HepG2 (cell line): ENCODE results near the gene USP2. TPM values are rescaled to one million over a fixed set of nuclear protein-coding genes. Genes with fewer than 3 reads are reported as not detected.

ENCODE experiments used
- BRD4 ChIP-seq: sonication (generic); formaldehyde crosslinking; IDR thresholded peaks from 2 replicates; pipeline ENCODE4 v1.4.0; 2020; ENCODE audit warnings: missing genetic modification reagents
- CSRNP2 ChIP-seq: sonication (generic); formaldehyde crosslinking; conservative IDR thresholded peaks from 2 replicates; pipeline ENCODE4 v1.8.0; 2022; ENCODE audit warnings: low read depth, missing genetic modification reagents
- FOSL2 ChIP-seq: sonication (generic); formaldehyde crosslinking; IDR thresholded peaks from 2 replicates; pipeline ENCODE4 v1.4.0; 2020; ENCODE audit warnings: missing genetic modification reagents
- HNRNPLL ChIP-seq: fragments of 200-400 bp; formaldehyde crosslinking; IDR thresholded peaks from 2 replicates; pipeline ENCODE4 v1.6.1; 2017; ENCODE audit warnings: mild to moderate bottlenecking, low read depth, low read length; ENCODE audit not compliant: poor library complexity, severe bottlenecking
- MYNN ChIP-seq: sonication (generic); formaldehyde crosslinking; IDR thresholded peaks from 2 replicates; pipeline ENCODE4 v1.4.0; 2020; ENCODE audit warnings: mild to moderate bottlenecking, low read depth, missing genetic modification reagents
- NFIC ChIP-seq: IDR thresholded peaks from 2 replicates; pipeline ENCODE4 v1.6.1; 2012; ENCODE audit warnings: mild to moderate bottlenecking, low read length, inconsistent platforms
- NFKBIZ ChIP-seq: IDR thresholded peaks from 2 replicates; pipeline ENCODE4 v1.6.1; 2018; ENCODE audit warnings: missing genetic modification reagents, missing compliant biosample characterization
- TBX2 ChIP-seq: sonication (generic); formaldehyde crosslinking; IDR thresholded peaks from 2 replicates; pipeline ENCODE4 v1.5.0; 2020; ENCODE audit warnings: missing genetic modification reagents, mild to moderate bottlenecking, borderline replicate concordance
- ZFP36L2 ChIP-seq: sonication (generic); formaldehyde crosslinking; IDR thresholded peaks from 2 replicates; pipeline ENCODE4 v1.4.0; 2020; ENCODE audit warnings: missing genetic modification reagents
- ZNF335 ChIP-seq: sonication (generic); formaldehyde crosslinking; IDR thresholded peaks from 2 replicates; pipeline ENCODE4 v1.4.0; 2020; ENCODE audit warnings: missing genetic modification reagents
- ZNF383 ChIP-seq: sonication (generic); formaldehyde crosslinking; IDR thresholded peaks from 2 replicates; pipeline ENCODE4 v1.4.0; 2020; ENCODE audit warnings: missing genetic modification reagents, mild to moderate bottlenecking, borderline replicate concordance
- ZNF556 ChIP-seq: sonication (generic); formaldehyde crosslinking; IDR thresholded peaks from 2 replicates; pipeline ENCODE4 v1.4.0; 2020; ENCODE audit warnings: mild to moderate bottlenecking, missing genetic modification reagents, borderline replicate concordance
- ZNF619 ChIP-seq: sonication (generic); formaldehyde crosslinking; IDR thresholded peaks from 2 replicates; pipeline ENCODE4 v1.4.0; 2020; ENCODE audit warnings: mild to moderate bottlenecking, missing genetic modification reagents
- ZNF737 ChIP-seq: sonication (generic); formaldehyde crosslinking; IDR thresholded peaks from 2 replicates; pipeline ENCODE4 v1.5.0; 2020; ENCODE audit warnings: missing genetic modification reagents, mild to moderate bottlenecking, borderline replicate concordance
- ZNF746 ChIP-seq: sonication (generic); formaldehyde crosslinking; IDR thresholded peaks from 2 replicates; pipeline ENCODE4 v1.8.0; 2022; ENCODE audit warnings: mild to moderate bottlenecking, missing genetic modification reagents
- polyA plus RNA-seq, 8 experiments: library from polyadenylated mRNA; depleted of rRNA in 3 of 8; stranded (reverse) in 7 of 8; unstranded in 1 of 8; fragments of >200 nt; fragmentation: Illumina TruSeq in 4 of 8; extraction: Trizol in 4 of 8; gene quantifications; 2 replicates each; pipeline versions ENCODE4 v1.2.1 to v1.2.3, GENCODE V29; 2011 to 2016; ENCODE audit warnings: low read depth in 4 of 8, missing spikeins in 1 of 8, mixed read lengths in 1 of 8; ENCODE audit not compliant: insufficient read depth in 1 of 8
- total RNA-seq, 5 experiments: library from RNA; depleted of rRNA; stranded (reverse); fragments of >200 nt; fragmentation: Illumina TruSeq; extraction: Trizol; gene quantifications; 2 replicates each; pipeline ENCODE4 v1.2.3, GENCODE V29; 2016; ENCODE audit warnings: low read depth in 1 of 5
- TF ChIP-seq, protein P1 (sequence below), 2 experiments: sonication (generic) in 1 of 2; formaldehyde crosslinking in 1 of 2; IDR thresholded peaks; 2 replicates each; pipeline versions ENCODE4 v1.6.1 to v1.9.0; 2014 to 2022; ENCODE audit warnings: antibody characterized with exemption in 1 of 2, borderline replicate concordance in 1 of 2, inconsistent platforms in 1 of 2, low read depth in 1 of 2, missing genetic modification reagents in 1 of 2
- TF ChIP-seq, protein P2 (sequence below): sonication (generic); formaldehyde crosslinking; IDR thresholded peaks from 2 replicates; pipeline ENCODE4 v1.5.0; 2020; ENCODE audit warnings: missing genetic modification reagents, mild to moderate bottlenecking, borderline replicate concordance
- TF ChIP-seq, protein P3 (sequence below): sonication (generic); formaldehyde crosslinking; conservative IDR thresholded peaks from 2 replicates; pipeline ENCODE4 v1.4.0; 2020; ENCODE audit warnings: missing genetic modification reagents

The USP2 gene
- total and polyA plus RNA-seq, 2 of the 13 experiments (the other 11 are each of a cell fraction or from before 2014, with no cell fraction given) = 2.5 to 6.0 TPM

GRCh38 chr11:119334174-119334930 lies 47.1 kb downstream of the USP2 start, which contains the start of gene RNF26 (continued):
- TF ChIP-seq, protein P1, sequence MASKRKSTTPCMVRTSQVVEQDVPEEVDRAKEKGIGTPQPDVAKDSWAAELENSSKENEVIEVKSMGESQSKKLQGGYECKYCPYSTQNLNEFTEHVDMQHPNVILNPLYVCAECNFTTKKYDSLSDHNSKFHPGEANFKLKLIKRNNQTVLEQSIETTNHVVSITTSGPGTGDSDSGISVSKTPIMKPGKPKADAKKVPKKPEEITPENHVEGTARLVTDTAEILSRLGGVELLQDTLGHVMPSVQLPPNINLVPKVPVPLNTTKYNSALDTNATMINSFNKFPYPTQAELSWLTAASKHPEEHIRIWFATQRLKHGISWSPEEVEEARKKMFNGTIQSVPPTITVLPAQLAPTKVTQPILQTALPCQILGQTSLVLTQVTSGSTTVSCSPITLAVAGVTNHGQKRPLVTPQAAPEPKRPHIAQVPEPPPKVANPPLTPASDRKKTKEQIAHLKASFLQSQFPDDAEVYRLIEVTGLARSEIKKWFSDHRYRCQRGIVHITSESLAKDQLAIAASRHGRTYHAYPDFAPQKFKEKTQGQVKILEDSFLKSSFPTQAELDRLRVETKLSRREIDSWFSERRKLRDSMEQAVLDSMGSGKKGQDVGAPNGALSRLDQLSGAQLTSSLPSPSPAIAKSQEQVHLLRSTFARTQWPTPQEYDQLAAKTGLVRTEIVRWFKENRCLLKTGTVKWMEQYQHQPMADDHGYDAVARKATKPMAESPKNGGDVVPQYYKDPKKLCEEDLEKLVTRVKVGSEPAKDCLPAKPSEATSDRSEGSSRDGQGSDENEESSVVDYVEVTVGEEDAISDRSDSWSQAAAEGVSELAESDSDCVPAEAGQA (IDR thresholded peaks at IDR 0.05; ENCODE audit: low read depth) = no peak
- TF ChIP-seq, protein P1 (CRISPR knock-in tag; IDR thresholded peaks at IDR 0.05; ENCODE audit: borderline replicate concordance) = no peak
- TF ChIP-seq ZNF556 (CRISPR knock-in tag) (no peak), ZNF383 (CRISPR knock-in tag) (no peak), ZNF737 (no peak), NFIC (no peak), ZNF335 (peak; percentile 28; the same call in 1 of the 2 replicates), NFKBIZ (CRISPR knock-in tag) (no peak), HNRNPLL (no peak), TBX2 (CRISPR knock-in tag) (peak; percentile 43; the same call in 1 of the 2 replicates), ZNF746 (CRISPR knock-in tag) (no peak), FOSL2 (no peak; the same call in 1 of the 2 replicates), ZNF619 (CRISPR knock-in tag) (no peak), BRD4 (CRISPR knock-in tag) (peak; percentile 56; the same call in 1 of the 2 replicates), MYNN (CRISPR knock-in tag) (no peak), CSRNP2 (CRISPR knock-in tag) (no peak), ZFP36L2 (CRISPR knock-in tag) (no peak)
- TF ChIP-seq, protein P2, sequence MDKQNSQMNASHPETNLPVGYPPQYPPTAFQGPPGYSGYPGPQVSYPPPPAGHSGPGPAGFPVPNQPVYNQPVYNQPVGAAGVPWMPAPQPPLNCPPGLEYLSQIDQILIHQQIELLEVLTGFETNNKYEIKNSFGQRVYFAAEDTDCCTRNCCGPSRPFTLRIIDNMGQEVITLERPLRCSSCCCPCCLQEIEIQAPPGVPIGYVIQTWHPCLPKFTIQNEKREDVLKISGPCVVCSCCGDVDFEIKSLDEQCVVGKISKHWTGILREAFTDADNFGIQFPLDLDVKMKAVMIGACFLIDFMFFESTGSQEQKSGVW (CRISPR knock-in tag) = no peak
- TF ChIP-seq, protein P3, sequence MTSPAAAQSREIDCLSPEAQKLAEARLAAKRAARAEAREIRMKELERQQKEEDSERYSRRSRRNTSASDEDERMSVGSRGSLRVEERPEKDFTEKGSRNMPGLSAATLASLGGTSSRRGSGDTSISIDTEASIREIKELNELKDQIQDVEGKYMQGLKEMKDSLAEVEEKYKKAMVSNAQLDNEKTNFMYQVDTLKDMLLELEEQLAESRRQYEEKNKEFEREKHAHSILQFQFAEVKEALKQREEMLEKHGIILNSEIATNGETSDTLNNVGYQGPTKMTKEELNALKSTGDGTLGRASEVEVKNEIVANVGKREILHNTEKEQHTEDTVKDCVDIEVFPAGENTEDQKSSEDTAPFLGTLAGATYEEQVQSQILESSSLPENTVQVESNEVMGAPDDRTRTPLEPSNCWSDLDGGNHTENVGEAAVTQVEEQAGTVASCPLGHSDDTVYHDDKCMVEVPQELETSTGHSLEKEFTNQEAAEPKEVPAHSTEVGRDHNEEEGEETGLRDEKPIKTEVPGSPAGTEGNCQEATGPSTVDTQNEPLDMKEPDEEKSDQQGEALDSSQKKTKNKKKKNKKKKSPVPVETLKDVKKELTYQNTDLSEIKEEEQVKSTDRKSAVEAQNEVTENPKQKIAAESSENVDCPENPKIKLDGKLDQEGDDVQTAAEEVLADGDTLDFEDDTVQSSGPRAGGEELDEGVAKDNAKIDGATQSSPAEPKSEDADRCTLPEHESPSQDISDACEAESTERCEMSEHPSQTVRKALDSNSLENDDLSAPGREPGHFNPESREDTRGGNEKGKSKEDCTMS (CRISPR knock-in tag) = no peak
